ENCODE data around the gene ANKRD29. TPM values are rescaled to one million over a fixed set of nuclear protein-coding genes. Genes with fewer than 3 reads are reported as not detected.
"Not testable (repeated sequence)": the region's sequence is repeated elsewhere in the genome, so short reads cannot be mapped to it uniquely, and the experiment has no call there.

ANKRD29 gene
- total and polyA plus RNA-seq, 4 donors = 5.5 to 28.6 (median 10.9) TPM

DNA sequence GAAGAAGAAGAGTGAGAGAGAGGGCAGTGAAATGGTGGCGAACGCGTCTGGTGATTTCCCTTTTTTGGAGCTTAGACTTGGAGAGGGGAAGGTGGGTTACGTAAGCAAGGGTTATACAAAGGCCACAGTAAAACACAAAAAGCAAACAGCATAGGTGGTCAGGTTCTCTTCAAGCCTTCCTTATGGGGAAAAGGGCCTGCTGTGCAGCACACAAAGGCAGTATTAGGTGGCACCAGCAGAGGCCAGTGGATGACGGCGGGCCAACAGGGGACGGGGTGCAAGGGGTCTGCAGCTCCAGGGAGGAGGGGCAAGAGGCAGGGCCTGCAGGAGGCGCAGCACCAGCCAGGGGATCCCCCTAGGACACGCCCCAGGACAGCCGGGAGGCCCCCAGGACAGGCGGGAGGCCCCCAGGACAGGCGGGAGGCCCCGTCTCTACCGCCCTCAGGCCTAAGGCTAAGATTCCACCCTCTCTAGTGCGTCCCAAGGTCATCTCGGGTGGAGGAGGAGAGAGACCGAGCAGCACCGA is 43.8 kb downstream of the ANKRD29 start:
- intact Hi-C loops (cut with DNase I) = no loop called here
- no peak overlapping the region for H3K27ac ChIP-seq (ENCODE audit: low read depth in 1 of 2, low read length in 2 of 2)
- H3K4me1 ChIP-seq (ENCODE audit: control insufficient read depth in 1 of 2, insufficient read depth in 2 of 2, low read length in 2 of 2) = no peaks in the 10 kb centered on the region
- peak; percentile 55 to 79 for DNase-seq
- WGBS, 2 donors = 46 to 47% methylated on average over 17 to 18 of the region's 18 CpGs
- H3K27me3 ChIP-seq (ENCODE audit: control insufficient read depth in 1 of 2, insufficient read depth in 2 of 2, low read length in 1 of 2) = no peaks in the 10 kb centered on the region
- peak overlapping the region in 1 of 2 donors; percentile 56 for H3K4me3 ChIP-seq (ENCODE audit: low read length in 2 of 2)
- no peaks in the 10 kb centered on the region for H3K9me3 ChIP-seq (ENCODE audit: control insufficient read depth, low read length)
- no peaks in the 10 kb centered on the region for H3K36me3 ChIP-seq (ENCODE audit: control insufficient read depth in 1 of 2, insufficient read depth in 2 of 2, low read length in 1 of 2)
- peak; percentile 70 for ATAC-seq (ENCODE audit: low FRiP score)

DNA sequence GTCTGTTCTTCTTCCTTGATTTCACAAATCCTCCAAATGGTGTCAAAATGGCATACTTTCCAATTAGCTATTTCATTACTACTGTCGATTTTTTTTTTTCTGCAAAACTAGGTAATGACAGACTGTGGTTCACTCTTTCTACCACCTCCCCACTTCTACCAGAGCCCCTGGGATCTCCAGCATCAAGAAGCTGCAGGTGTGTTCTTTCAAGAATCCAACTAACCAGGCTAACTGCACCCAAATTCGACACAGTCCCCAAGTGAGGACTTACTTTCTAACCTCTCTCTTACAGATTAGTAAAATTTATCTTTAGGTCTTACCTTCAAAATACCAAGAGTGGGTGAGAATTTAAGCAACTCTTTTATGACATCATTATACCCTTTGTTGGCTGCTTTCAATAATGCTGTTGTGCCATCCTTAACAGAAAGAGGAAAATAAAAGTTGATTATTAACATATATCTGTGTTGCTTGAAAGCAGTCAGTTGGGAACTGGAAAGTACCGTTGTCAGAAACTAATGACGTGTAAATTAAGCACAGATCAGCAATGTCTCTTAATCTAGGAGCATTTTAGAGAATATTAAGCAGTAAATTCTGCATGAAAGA is 45.2 kb downstream of the ANKRD29 start:
- no peaks in the 10 kb centered on the region for H3K36me3 ChIP-seq (ENCODE audit: control insufficient read depth in 1 of 2, insufficient read depth in 2 of 2, low read length in 1 of 2)
- no peak overlapping the region for H3K4me3 ChIP-seq (ENCODE audit: low read length in 2 of 2)
- H3K27ac ChIP-seq (ENCODE audit: low read depth in 1 of 2, low read length in 2 of 2) = no peak overlapping the region
- intact Hi-C loops (cut with DNase I) = no loop called here
- H3K27me3 ChIP-seq (ENCODE audit: control insufficient read depth in 1 of 2, insufficient read depth in 2 of 2, low read length in 1 of 2) = no peaks in the 10 kb centered on the region
- H3K4me1 ChIP-seq (ENCODE audit: control insufficient read depth in 1 of 2, insufficient read depth in 2 of 2, low read length in 2 of 2) = no peaks in the 10 kb centered on the region
- WGBS, 2 donors = 86 to 88% methylated on average over 4 of the region's 4 CpGs
- ATAC-seq (ENCODE audit: low FRiP score) = no peak
- no peaks in the 10 kb centered on the region for H3K9me3 ChIP-seq (ENCODE audit: control insufficient read depth, low read length)
- DNase-seq = no peak

DNA sequence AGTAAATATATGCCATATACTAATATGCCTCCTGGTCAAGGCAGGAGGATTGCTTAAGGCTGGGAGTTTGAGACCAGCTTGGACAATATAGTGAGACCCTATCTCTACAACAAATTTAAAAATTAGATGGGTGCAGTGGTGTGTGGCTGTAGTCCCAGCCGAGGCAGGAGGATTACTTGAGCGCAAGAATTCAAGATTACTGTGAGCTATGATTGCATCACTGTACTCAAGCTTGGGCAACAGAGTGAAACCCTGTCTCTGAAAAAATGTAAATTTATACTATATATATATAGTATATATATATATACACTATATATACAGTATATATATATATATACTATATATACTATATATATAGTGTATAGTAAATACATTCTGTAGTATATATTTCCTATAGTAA is 46.5 kb downstream of the ANKRD29 start:
- H3K36me3 ChIP-seq (ENCODE audit: control insufficient read depth in 1 of 2, insufficient read depth in 2 of 2, low read length in 1 of 2) = no peaks in the 10 kb centered on the region
- ATAC-seq (ENCODE audit: low FRiP score) (no peak), DNase-seq (no peak)
- H3K27me3 ChIP-seq (ENCODE audit: control insufficient read depth in 1 of 2, insufficient read depth in 2 of 2, low read length in 1 of 2) = no peaks in the 10 kb centered on the region
- 88 to 91% methylated on average over 2 of the region's 2 CpGs for WGBS, 2 donors
- H3K4me1 ChIP-seq (ENCODE audit: control insufficient read depth in 1 of 2, insufficient read depth in 2 of 2, low read length in 2 of 2) = no peaks in the 10 kb centered on the region
- H3K27ac ChIP-seq (ENCODE audit: low read depth in 1 of 2, low read length in 2 of 2) = no peak overlapping the region
- intact Hi-C loops (cut with DNase I) = no loop called here
- H3K4me3 ChIP-seq (ENCODE audit: low read length in 2 of 2) = no peak overlapping the region
- no peaks in the 10 kb centered on the region for H3K9me3 ChIP-seq (ENCODE audit: control insufficient read depth, low read length)

DNA sequence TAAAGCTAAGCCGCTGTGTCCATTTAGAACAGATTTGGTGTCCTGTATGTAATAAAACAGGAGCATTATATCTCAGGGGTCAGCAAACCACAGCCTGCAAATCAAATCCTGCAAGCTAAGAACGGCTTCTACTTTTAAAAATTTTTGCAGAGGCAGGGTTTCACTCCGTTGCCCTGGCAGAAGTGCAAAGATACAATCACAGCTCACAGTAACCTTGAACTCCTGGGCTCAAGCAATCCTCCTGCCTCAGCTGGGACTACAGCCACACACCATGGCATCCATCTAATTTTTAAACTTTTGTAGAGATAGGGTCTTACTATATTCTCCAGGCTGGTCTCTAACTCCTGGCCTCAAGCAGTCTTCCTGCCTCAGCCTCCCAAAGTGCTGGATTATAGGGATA is 47.8 kb downstream of the ANKRD29 start:
- H3K27ac ChIP-seq (ENCODE audit: low read depth in 1 of 2, low read length in 2 of 2) = no peak overlapping the region
- WGBS, 2 donors = 75 to 80% methylated on average over 3 of the region's 3 CpGs
- intact Hi-C loops (cut with DNase I) = no loop called here

DNA sequence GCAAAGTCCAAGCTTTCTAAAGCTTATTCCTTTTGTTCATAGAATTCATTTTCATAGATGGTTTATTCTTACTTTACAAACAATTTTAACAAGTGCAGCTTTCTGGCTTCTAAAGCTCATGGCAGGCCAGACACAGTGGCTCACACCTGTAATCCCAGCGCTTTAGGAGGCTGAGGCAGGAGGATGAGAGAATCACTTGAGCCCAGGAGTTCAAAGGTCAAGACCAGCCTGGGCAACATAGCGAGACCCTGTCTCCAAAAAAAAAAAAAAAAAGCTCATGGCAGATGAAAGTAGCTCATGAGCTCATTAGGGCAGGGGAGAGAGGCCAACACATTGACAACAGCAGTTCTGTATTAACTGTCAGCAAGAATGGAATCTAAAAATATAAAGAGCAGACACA is 48.3 kb downstream of the ANKRD29 start:
- no peak overlapping the region for H3K4me3 ChIP-seq (ENCODE audit: low read length in 2 of 2)
- no peak for DNase-seq
- H3K36me3 ChIP-seq (ENCODE audit: control insufficient read depth in 1 of 2, insufficient read depth in 2 of 2, low read length in 1 of 2) = no peaks in the 10 kb centered on the region
- no peaks in the 10 kb centered on the region for H3K27me3 ChIP-seq (ENCODE audit: control insufficient read depth in 1 of 2, insufficient read depth in 2 of 2, low read length in 1 of 2)
- H3K4me1 ChIP-seq (ENCODE audit: control insufficient read depth in 1 of 2, insufficient read depth in 2 of 2, low read length in 2 of 2) = no peaks in the 10 kb centered on the region
- intact Hi-C loops (cut with DNase I) = no loop called here
- no peak for ATAC-seq (ENCODE audit: low FRiP score)
- 97 to 99% methylated on average over 2 of the region's 2 CpGs for WGBS, 2 donors
- no peak overlapping the region for H3K27ac ChIP-seq (ENCODE audit: low read depth in 1 of 2, low read length in 2 of 2)
- no peaks in the 10 kb centered on the region for H3K9me3 ChIP-seq (ENCODE audit: control insufficient read depth, low read length)

More for the DNA sequence above, 47.8 kb downstream of the ANKRD29 start:
- no peaks in the 10 kb centered on the region for H3K9me3 ChIP-seq (ENCODE audit: control insufficient read depth, low read length)
- H3K4me3 ChIP-seq (ENCODE audit: low read length in 2 of 2) = no peak overlapping the region
- DNase-seq = no peak
- no peaks in the 10 kb centered on the region for H3K27me3 ChIP-seq (ENCODE audit: control insufficient read depth in 1 of 2, insufficient read depth in 2 of 2, low read length in 1 of 2)
- H3K4me1 ChIP-seq (ENCODE audit: control insufficient read depth in 1 of 2, insufficient read depth in 2 of 2, low read length in 2 of 2) = no peaks in the 10 kb centered on the region
- no peaks in the 10 kb centered on the region for H3K36me3 ChIP-seq (ENCODE audit: control insufficient read depth in 1 of 2, insufficient read depth in 2 of 2, low read length in 1 of 2)
- ATAC-seq (ENCODE audit: low FRiP score) = no peak

DNA sequence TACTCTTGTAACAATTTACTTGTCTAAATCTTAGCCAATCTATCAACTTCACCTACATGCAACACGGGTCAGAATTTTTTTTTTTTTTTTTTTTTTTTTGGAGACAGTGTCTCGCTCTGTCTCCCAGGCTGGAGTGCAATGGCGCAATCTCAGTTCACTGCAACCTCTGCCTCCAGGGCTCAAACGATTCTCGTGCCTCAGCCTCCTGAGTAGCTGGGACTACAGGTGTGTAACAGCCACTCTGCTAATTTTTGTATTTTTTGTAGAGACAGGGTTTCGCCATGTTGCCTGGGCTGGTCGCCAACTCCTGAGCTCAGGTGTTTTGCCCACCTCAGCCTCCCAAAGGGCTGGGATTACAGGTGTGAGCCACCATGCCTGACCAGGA is 49.6 kb downstream of the ANKRD29 start:
- H3K4me1 ChIP-seq (ENCODE audit: control insufficient read depth in 1 of 2, insufficient read depth in 2 of 2, low read length in 2 of 2); intact Hi-C loops (cut with DNase I); H3K27ac ChIP-seq (ENCODE audit: low read depth in 1 of 2, low read length in 2 of 2); DNase-seq; H3K36me3 ChIP-seq (ENCODE audit: control insufficient read depth in 1 of 2, insufficient read depth in 2 of 2, low read length in 1 of 2); H3K9me3 ChIP-seq (ENCODE audit: control insufficient read depth, low read length); H3K27me3 ChIP-seq (ENCODE audit: control insufficient read depth in 1 of 2, insufficient read depth in 2 of 2, low read length in 1 of 2); H3K4me3 ChIP-seq (ENCODE audit: low read length in 2 of 2); ATAC-seq (ENCODE audit: low FRiP score): not testable (repeated sequence)
- WGBS, 2 donors = 88 to 92% methylated on average over 7 of the region's 7 CpGs

DNA sequence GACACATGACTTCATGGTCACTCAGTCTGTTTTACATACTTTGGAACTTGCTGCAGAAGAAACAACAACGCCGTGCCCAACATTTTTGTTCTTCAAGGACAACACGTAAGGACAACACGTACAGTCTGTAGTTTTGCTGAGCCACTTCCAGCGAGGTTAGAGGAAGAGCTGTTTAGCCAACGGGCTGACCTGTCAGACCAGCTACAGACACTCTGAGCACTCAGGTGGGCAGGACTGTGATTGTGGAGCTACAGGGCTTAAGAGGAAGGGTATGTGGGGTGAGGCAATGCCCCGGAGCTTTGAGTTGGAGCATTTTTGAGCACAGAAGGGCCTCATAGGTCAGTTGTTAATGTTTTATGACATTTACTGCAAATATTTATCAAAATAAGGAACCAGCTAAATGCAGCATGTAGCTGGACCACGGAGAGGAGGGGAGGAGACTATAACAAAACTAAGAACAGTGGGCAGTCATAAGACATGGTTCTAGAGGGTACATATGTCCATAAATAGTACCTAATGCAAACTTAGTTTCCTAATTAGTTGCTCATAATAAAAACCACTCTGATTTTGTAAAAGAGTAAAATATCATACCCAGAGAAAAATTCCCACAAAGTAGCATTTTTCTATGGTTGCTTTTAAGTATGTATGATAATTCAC is 50.1 kb downstream of the ANKRD29 start:
- H3K36me3 ChIP-seq (ENCODE audit: control insufficient read depth in 1 of 2, insufficient read depth in 2 of 2, low read length in 1 of 2) = no peaks in the 10 kb centered on the region
- 73 to 77% methylated on average over 8 of the region's 8 CpGs for WGBS, 2 donors

DNA sequence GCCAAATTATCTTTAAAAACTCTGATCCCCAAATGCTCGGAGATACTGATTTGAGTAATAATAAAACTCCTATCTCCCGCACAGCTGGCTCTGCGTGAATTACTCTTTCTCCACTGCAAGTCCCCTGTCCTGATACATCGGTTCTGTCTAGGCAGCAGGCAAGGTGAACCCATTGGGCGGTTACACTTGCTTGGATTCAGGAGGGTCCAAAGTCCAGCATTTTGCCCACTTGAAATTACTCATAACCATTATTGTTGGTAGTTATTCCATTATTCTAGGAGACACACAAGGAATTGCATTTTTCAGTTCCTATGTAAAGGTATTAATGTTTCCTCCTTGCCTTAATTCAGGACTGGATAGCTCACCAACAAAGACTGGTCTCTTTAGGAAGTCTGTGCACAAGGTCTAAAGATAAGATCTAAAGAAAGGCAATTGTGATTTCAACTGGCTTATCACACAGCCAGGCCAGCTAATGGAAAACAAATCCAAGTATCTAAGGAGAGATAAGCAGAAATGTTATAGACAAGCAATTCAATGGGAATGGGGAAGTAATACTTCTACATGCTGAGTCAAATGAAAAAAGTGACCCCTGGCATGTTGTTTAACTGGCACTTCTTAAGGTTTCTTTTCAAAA is 53.2 kb downstream of the ANKRD29 start:
- 93 to 95% methylated on average over 5 of the region's 5 CpGs for WGBS, 2 donors
- H3K27me3 ChIP-seq (ENCODE audit: control insufficient read depth in 1 of 2, insufficient read depth in 2 of 2, low read length in 1 of 2) = no peaks in the 10 kb centered on the region
- intact Hi-C loops (cut with DNase I) = no loop called here
- no peaks in the 10 kb centered on the region for H3K9me3 ChIP-seq (ENCODE audit: control insufficient read depth, low read length)
- no peaks in the 10 kb centered on the region for H3K36me3 ChIP-seq (ENCODE audit: control insufficient read depth in 1 of 2, insufficient read depth in 2 of 2, low read length in 1 of 2)
- ATAC-seq (ENCODE audit: low FRiP score) (no peak), DNase-seq (no peak)
- H3K27ac ChIP-seq (ENCODE audit: low read depth in 1 of 2, low read length in 2 of 2) = no peak overlapping the region
- H3K4me3 ChIP-seq (ENCODE audit: low read length in 2 of 2) = no peak overlapping the region
- H3K4me1 ChIP-seq (ENCODE audit: control insufficient read depth in 1 of 2, insufficient read depth in 2 of 2, low read length in 2 of 2) = no peaks in the 10 kb centered on the region

More for the DNA sequence above, 50.1 kb downstream of the ANKRD29 start:
- intact Hi-C loops (cut with DNase I) = no loop called here
- ATAC-seq (ENCODE audit: low FRiP score) (no peak), DNase-seq (no peak)
- Histone ChIP-seq H3K27ac (ENCODE audit: low read depth in 1 of 2, low read length in 2 of 2) (no peak overlapping the region), H3K9me3 (ENCODE audit: control insufficient read depth, low read length) (no peaks in the 10 kb centered on the region), H3K4me1 (ENCODE audit: control insufficient read depth in 1 of 2, insufficient read depth in 2 of 2, low read length in 2 of 2) (no peaks in the 10 kb centered on the region), H3K4me3 (ENCODE audit: low read length in 2 of 2) (no peak overlapping the region), H3K27me3 (ENCODE audit: control insufficient read depth in 1 of 2, insufficient read depth in 2 of 2, low read length in 1 of 2) (no peaks in the 10 kb centered on the region)

DNA sequence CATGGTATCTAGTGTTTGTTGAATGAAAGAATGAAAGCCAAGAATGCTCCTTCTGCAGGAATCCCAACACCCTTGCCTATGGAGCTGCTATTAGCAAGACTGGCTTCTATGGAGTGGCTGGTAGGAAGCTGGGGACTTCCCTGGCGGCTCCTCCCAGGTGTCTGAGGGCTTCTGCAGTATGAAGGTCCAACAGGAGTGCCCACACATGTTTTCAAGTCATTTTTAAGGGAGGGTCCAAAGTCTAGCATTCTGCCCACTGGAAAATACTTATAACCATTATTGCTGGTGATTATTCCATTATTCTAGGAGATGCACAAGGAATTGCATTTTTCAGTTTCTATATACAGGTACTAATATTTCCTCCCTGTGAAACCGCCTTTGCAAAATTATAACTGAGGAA is 54.5 kb downstream of the ANKRD29 start:
- H3K4me3 ChIP-seq (ENCODE audit: low read length in 2 of 2) = no peak overlapping the region
- H3K4me1 ChIP-seq (ENCODE audit: control insufficient read depth in 1 of 2, insufficient read depth in 2 of 2, low read length in 2 of 2) = no peaks in the 10 kb centered on the region
- H3K27me3 ChIP-seq (ENCODE audit: control insufficient read depth in 1 of 2, insufficient read depth in 2 of 2, low read length in 1 of 2) = no peaks in the 10 kb centered on the region
- H3K36me3 ChIP-seq (ENCODE audit: control insufficient read depth in 1 of 2, insufficient read depth in 2 of 2, low read length in 1 of 2) = no peaks in the 10 kb centered on the region
- no peak for DNase-seq
- no peaks in the 10 kb centered on the region for H3K9me3 ChIP-seq (ENCODE audit: control insufficient read depth, low read length)
- H3K27ac ChIP-seq (ENCODE audit: low read depth in 1 of 2, low read length in 2 of 2) = no peak overlapping the region
- intact Hi-C loops (cut with DNase I) = no loop called here
- WGBS, 2 donors = 87 to 92% methylated on average over 2 of the region's 2 CpGs
- no peak for ATAC-seq (ENCODE audit: low FRiP score)

Data from aorta (tissue), 5 donors.